Colonic mucosa (tissue), 4 donors: ENCODE data around the gene CTIF. TPM values are rescaled to one million over a fixed set of nuclear protein-coding genes. Genes with fewer than 3 reads are reported as not detected.

Source experiments
- DNase-seq: peaks from one replicate; pipeline ENCODE4 v3.0.0-alpha.2; 2020
- H3K27ac ChIP-seq: fragments of 200-600 bp; one replicate; pipeline ENCODE4 v1.8.0; 2021
- H3K27me3 ChIP-seq: fragments of 200-600 bp; one replicate; pipeline ENCODE4 v1.8.0; 2021
- H3K36me3 ChIP-seq: fragments of 200-600 bp; one replicate; pipeline ENCODE4 v1.8.0; 2021
- H3K4me1 ChIP-seq: fragments of 200-600 bp; one replicate; pipeline ENCODE4 v1.8.0; 2021; ENCODE audit warnings: mild to moderate bottlenecking
- H3K4me3 ChIP-seq: fragments of 200-600 bp; one replicate; pipeline ENCODE4 v1.8.0; 2021
- H3K9ac ChIP-seq, 2 donors: one replicate each; pipeline ENCODE4 v1.7.0; 2013; ENCODE audit warnings: control low read depth in 2 of 2, low read depth in 2 of 2, low read length in 2 of 2
- H3K9me3 ChIP-seq: fragments of 200-600 bp; one replicate; pipeline ENCODE4 v1.8.0; 2021
- intact Hi-C: fragments of 100-400 bp; cut with DNase I; formaldehyde crosslinking; loops from one replicate; pipeline ENCODE4 v1.14.1; 2022
- total RNA-seq, 2 donors: library from RNA; stranded (reverse); fragmentation: NEBNext Ultra II Directional in 1 of 2; extraction: Animal tissue kit (Norgen Biotek cat#: 25700) in 1 of 2; gene quantifications; one replicate each; pipeline ENCODE4 v1.2.1, GENCODE V29; 2021
- TF ChIP-seq, protein P1 (sequence below): fragments of 200-600 bp; IDR thresholded peaks from one replicate; pipeline ENCODE4 v1.8.0; 2022; ENCODE audit warnings: antibody characterized with exemption, mild to moderate bottlenecking
- donor health status: healthy.
- donor health status: DM: no; HTN: no; CAD: no.
- donor health status: DM: no; HTN: no; CAD: no.

Gene CTIF
- total RNA-seq, 2 donors from 2014 or later: 13.0 to 16.7 TPM

GRCh38 chr18:48541026-48541746 is 2.4 kb downstream of the CTIF start:
- no peaks in the 10 kb centered on the region for H3K9me3 ChIP-seq
- intact Hi-C loops: no loop called here
- no peaks in the 10 kb centered on the region for H3K4me1 ChIP-seq
- H3K9ac ChIP-seq: peak overlapping the region; percentile 62 to 75
- H3K27ac ChIP-seq: peak overlapping the region; percentile 93
- TF ChIP-seq, protein P1, sequence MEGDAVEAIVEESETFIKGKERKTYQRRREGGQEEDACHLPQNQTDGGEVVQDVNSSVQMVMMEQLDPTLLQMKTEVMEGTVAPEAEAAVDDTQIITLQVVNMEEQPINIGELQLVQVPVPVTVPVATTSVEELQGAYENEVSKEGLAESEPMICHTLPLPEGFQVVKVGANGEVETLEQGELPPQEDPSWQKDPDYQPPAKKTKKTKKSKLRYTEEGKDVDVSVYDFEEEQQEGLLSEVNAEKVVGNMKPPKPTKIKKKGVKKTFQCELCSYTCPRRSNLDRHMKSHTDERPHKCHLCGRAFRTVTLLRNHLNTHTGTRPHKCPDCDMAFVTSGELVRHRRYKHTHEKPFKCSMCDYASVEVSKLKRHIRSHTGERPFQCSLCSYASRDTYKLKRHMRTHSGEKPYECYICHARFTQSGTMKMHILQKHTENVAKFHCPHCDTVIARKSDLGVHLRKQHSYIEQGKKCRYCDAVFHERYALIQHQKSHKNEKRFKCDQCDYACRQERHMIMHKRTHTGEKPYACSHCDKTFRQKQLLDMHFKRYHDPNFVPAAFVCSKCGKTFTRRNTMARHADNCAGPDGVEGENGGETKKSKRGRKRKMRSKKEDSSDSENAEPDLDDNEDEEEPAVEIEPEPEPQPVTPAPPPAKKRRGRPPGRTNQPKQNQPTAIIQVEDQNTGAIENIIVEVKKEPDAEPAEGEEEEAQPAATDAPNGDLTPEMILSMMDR: no peak
- no peaks in the 10 kb centered on the region for H3K27me3 ChIP-seq
- H3K36me3 ChIP-seq: no peaks in the 10 kb centered on the region
- DNase-seq: peak; percentile 81
- peak overlapping the region; percentile 73 for H3K4me3 ChIP-seq

- no peaks in the 10 kb centered on the region for H3K36me3 ChIP-seq
- H3K9me3 ChIP-seq: no peaks in the 10 kb centered on the region
- no peaks in the 10 kb centered on the region for H3K4me1 ChIP-seq
- peak overlapping the region; percentile 73 for H3K4me3 ChIP-seq
- peak overlapping the region; percentile 93 for H3K27ac ChIP-seq
- TF ChIP-seq, protein P1: no peak
- intact Hi-C loops: no loop called here
- no peaks in the 10 kb centered on the region for H3K27me3 ChIP-seq
- no peak for DNase-seq
- peak overlapping the region in 1 of 2 donors; percentile 62 for H3K9ac ChIP-seq
Measured at GRCh38 chr18:48541747-48542400, 3.0 kb downstream of the CTIF start.

DNA sequence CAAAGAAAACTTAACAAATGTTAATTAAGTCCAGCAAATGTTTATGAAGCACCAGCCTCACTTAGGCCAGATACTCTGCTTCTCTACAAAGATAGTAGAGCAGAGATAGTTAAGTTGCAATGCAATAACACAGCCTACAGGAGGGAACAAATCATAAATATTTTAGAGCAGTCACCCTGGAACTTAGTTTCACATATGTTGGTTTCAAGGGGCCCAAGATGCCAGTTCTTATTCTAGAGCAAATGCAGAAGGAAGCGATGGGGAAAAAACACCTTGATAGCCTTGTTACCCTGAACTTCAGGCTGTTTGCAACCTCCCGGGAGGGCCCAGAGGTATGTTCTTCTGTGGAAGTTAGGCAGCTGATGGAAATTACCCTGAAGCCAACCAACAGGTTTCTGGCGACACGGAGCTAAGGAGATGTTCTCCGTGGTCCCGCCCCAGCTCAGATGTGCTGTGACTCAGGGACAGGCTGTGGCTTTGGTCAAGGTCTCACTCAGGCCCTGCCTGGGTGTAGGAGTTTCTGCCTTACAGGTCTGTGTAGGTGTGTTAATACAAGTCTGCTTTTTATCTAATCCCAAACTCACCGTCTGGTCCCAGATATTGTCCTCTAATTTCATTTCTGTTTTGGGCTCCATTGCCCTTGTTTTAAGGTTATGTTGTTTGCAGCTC is 3.8 kb downstream of the CTIF start:
- DNase-seq: no peak
- H3K4me3 ChIP-seq: no peak overlapping the region
- TF ChIP-seq, protein P1: no peak
- no peaks in the 10 kb centered on the region for H3K36me3 ChIP-seq
- no peak overlapping the region for H3K9ac ChIP-seq
- no peak overlapping the region for H3K27ac ChIP-seq
- H3K27me3 ChIP-seq: no peaks in the 10 kb centered on the region
- intact Hi-C loops: no loop called here
- H3K9me3 ChIP-seq: no peaks in the 10 kb centered on the region
- no peaks in the 10 kb centered on the region for H3K4me1 ChIP-seq

- TF ChIP-seq, protein P1: no peak
- Histone ChIP-seq H3K4me1 (no peaks in the 10 kb centered on the region), H3K27me3 (no peaks in the 10 kb centered on the region), H3K9ac (no peak overlapping the region), H3K9me3 (no peaks in the 10 kb centered on the region), H3K4me3 (no peak overlapping the region), H3K27ac (no peak overlapping the region), H3K36me3 (no peaks in the 10 kb centered on the region)
- intact Hi-C loops: no loop called here
- no peak for DNase-seq
Measured at GRCh38 chr18:48543228-48543627, 4.4 kb downstream of the CTIF start.

DNA sequence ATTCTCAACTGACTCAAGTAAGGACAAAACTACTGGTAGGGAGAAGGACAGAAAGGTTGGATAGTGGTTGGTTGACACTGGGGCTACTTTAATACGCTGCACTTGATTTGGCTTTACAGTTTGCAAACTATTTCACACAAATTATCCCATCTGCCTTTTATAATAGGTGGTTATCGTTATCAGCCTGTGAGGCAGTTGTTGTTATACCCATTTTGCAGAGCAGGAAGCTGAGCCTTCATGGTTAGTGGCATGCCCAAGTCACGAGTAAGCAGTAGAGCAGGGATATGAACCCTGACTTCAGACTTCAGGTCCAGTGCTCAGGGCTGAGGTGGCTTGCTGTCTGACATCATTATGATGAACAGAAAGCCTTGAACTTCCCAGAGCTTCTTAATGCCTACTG is 5.3 kb downstream of the CTIF start:
- Histone ChIP-seq H3K27ac (no peak overlapping the region), H3K9ac (no peak overlapping the region), H3K36me3 (no peaks in the 10 kb centered on the region), H3K4me1 (no peaks in the 10 kb centered on the region), H3K4me3 (no peak overlapping the region), H3K9me3 (no peaks in the 10 kb centered on the region), H3K27me3 (no peaks in the 10 kb centered on the region)
- intact Hi-C loops: no loop called here
- no peak for DNase-seq
- TF ChIP-seq, protein P1: no peak
